Right hindlimb (tissue), 1 donor: ENCODE measurements around the gene FAM13C.
A peak's percentile ranks its signal among the peaks of the same experiment; 100 is the strongest.

Source experiments
- DNase-seq: peaks from one replicate; pipeline ENCODE4 v3.0.0-alpha.2; 2018

FAM13C gene

GRCh38 chr10:59312247-59312646 lies 50.1 kb downstream of the FAM13C start:
- no peak for DNase-seq

- no peak for DNase-seq
Observed at GRCh38 chr10:59311025-59311424, 51.3 kb downstream of the FAM13C start.

GRCh38 chr10:59310324-59310914 lies 51.9 kb downstream of the FAM13C start:
- DNase-seq: no peak

GRCh38 chr10:59304521-59305097 lies 57.7 kb downstream of the FAM13C start:
- DNase-seq: no peak

- no peak for DNase-seq
Observed at GRCh38 chr10:59303018-59303417, 59.3 kb downstream of the FAM13C start.

- no peak for DNase-seq
Observed at GRCh38 chr10:59302381-59302780, 60.0 kb downstream of the FAM13C start.

GRCh38 chr10:59301067-59301754 lies 61.1 kb downstream of the FAM13C start:
- DNase-seq: no peak

GRCh38 chr10:59300386-59300785 lies 62.0 kb downstream of the FAM13C start:
- no peak for DNase-seq

GRCh38 chr10:59299933-59300332 lies 62.4 kb downstream of the FAM13C start:
- DNase-seq: no peak

GRCh38 chr10:59290448-59290847 lies 71.9 kb downstream of the FAM13C start:
- no peak for DNase-seq

GRCh38 chr10:59289853-59290252 lies 72.5 kb downstream of the FAM13C start:
- DNase-seq: no peak

GRCh38 chr10:59287587-59288255 lies 74.6 kb downstream of the FAM13C start:
- DNase-seq: no peak

GRCh38 chr10:59285848-59286247 lies 76.5 kb downstream of the FAM13C start:
- no peak for DNase-seq

- DNase-seq: peak; percentile 49
Observed at GRCh38 chr10:59285073-59285472, 77.3 kb downstream of the FAM13C start.

GRCh38 chr10:59284118-59284975 lies 78.0 kb downstream of the FAM13C start:
- no peak for DNase-seq

GRCh38 chr10:59283456-59284091 lies 78.8 kb downstream of the FAM13C start:
- peak; percentile 51 for DNase-seq

GRCh38 chr10:59281861-59282260 lies 80.5 kb downstream of the FAM13C start:
- no peak for DNase-seq

GRCh38 chr10:59279991-59280505 lies 82.3 kb downstream of the FAM13C start:
- no peak for DNase-seq

- DNase-seq: no peak
Observed at GRCh38 chr10:59279476-59279875, 82.9 kb downstream of the FAM13C start.

- DNase-seq: no peak
Observed at GRCh38 chr10:59276919-59277318, 85.4 kb downstream of the FAM13C start.

GRCh38 chr10:59276133-59276532 lies 86.2 kb downstream of the FAM13C start:
- no peak for DNase-seq

- no peak for DNase-seq
Observed at GRCh38 chr10:59273445-59273844, 88.9 kb downstream of the FAM13C start.
